Neural cell (in vitro differentiated cells): ENCODE results near the gene MAML3.

Experiments
- CTCF ChIP-seq: fragments of 450-650 bp; IDR thresholded peaks from 2 replicates; pipeline ENCODE4 v1.5.1; 2014; ENCODE audit warnings: antibody characterized with exemption, mild to moderate bottlenecking, moderate library complexity; ENCODE audit not compliant: poor library complexity, severe bottlenecking
- EP300 ChIP-seq: fragments of 450-650 bp; conservative IDR thresholded peaks from 2 replicates; pipeline ENCODE4 v1.6.1; 2014; ENCODE audit warnings: antibody characterized with exemption, mild to moderate bottlenecking, moderate library complexity; ENCODE audit not compliant: poor library complexity, severe bottlenecking
- EZH2 ChIP-seq: fragments of 200-600, 300-800 bp; shearing (Covaris generic), sonication (generic); IDR thresholded peaks from 2 replicates; pipeline ENCODE4 v1.6.1; 2014; ENCODE audit warnings: antibody characterized with exemption, low read length, borderline replicate concordance, mild to moderate bottlenecking; ENCODE audit not compliant: insufficient read depth, poor library complexity, severe bottlenecking
- RAD21 ChIP-seq: fragments of 450-650 bp; conservative IDR thresholded peaks from 2 replicates; pipeline ENCODE4 v1.6.1; 2014; ENCODE audit warnings: antibody characterized with exemption, mild to moderate bottlenecking, moderate library complexity
- REST ChIP-seq: IDR thresholded peaks from 2 replicates; pipeline ENCODE4 v1.6.1; 2012; ENCODE audit warnings: borderline replicate concordance
- TAF1 ChIP-seq: IDR thresholded peaks from 2 replicates; pipeline ENCODE4 v1.6.1; 2012; ENCODE audit warnings: low read depth

GRCh38 chr4:139799615-139800014 is 354.4 kb downstream of the MAML3 start:
- no peak for TF ChIP-seq CTCF
- TF ChIP-seq TAF1, result no peak
- no peak for TF ChIP-seq RAD21
- TF ChIP-seq EZH2, result no peak
- no peak for TF ChIP-seq REST
- no peak for TF ChIP-seq EP300
